Measurements from ENCODE around the gene MYH9. TPM values are rescaled to one million over a fixed set of nuclear protein-coding genes. Genes with fewer than 3 reads are reported as not detected.

Gene MYH9
- total and polyA plus RNA-seq, 7 experiments from 2014 or later: 95.5 to 900 (median 661) TPM

GRCh38 chr22:36373258-36373579 lies 14.5 kb downstream of the MYH9 start:
- no peak for ATAC-seq
- CTCF ChIA-PET: interaction anchor here (1.0 to 1.1 kb wide), 3 partner anchors 8 to 72 kb away, joined by 3 to 10 read pairs (median 7); no protein-coding TSS in a partner anchor

GRCh38 chr22:36371920-36372319 lies 15.8 kb downstream of the MYH9 start:
- CTCF ChIA-PET: interaction anchor here (0.6 to 2.3 kb wide), 6 partner anchors 13 to 71 kb away, joined by 3 to 7 read pairs (median 4); partner anchors contain the start of gene MYH9
- Histone ChIP-seq H3K27me3 (ENCODE audit: control insufficient read depth in 2 of 2, insufficient read depth in 2 of 2, low read length in 2 of 2) (no peaks in the 10 kb centered on the region), H3K27ac (ENCODE audit: low read depth, low read length) (peak overlapping the region; percentile 93), H3K4me1 (ENCODE audit: control insufficient read depth in 2 of 2, insufficient read depth in 2 of 2, low read length in 2 of 2) (peaks cover 96 to 99% of the 10 kb centered on the region in 2 donors), H3K9me3 (ENCODE audit: control insufficient read depth in 2 of 3, low read length in 3 of 3) (no peaks in the 10 kb centered on the region), H3K4me3 (ENCODE audit: low read length) (no peak overlapping the region), H3K36me3 (ENCODE audit: control insufficient read depth in 2 of 3, insufficient read depth in 3 of 3, low read length in 3 of 3) (peaks cover 0 to 15% (median 8%) of the 10 kb centered on the region in 3 experiments)
- intact Hi-C loops (cut with micrococcal nuclease): no loop called here
- POLR2A ChIA-PET: interaction anchor here (1.0 to 47.8 kb wide), 5 partner anchors 0 to 82 kb away, joined by 3 to 1512 read pairs (median 8); partner anchors contain the start of gene MYH9
- DNase-seq: no peak
- Mint-ChIP-seq H3K27ac (peak overlapping the region; percentile 93 to 98 (median 97)), H3K27me3 (no peaks in the 10 kb centered on the region), H3K4me3 (peak overlapping the region; percentile 81 to 93 (median 87)), H3K4me1 (peaks cover 77 to 97% (median 91%) of the 10 kb centered on the region in 7 donors), H3K36me3 (peaks cover 0 to 41% (median 17%) of the 10 kb centered on the region in 5 donors), H3K9me3 (no peaks in the 10 kb centered on the region)
- ATAC-seq: no peak

More at GRCh38 chr22:36373258-36373579, 14.5 kb downstream of the MYH9 start:
- Histone ChIP-seq H3K4me3 (ENCODE audit: low read length) (peak overlapping the region; percentile 21), H3K4me1 (ENCODE audit: control insufficient read depth in 2 of 2, insufficient read depth in 2 of 2, low read length in 2 of 2) (peaks cover 93 to 97% of the 10 kb centered on the region in 2 donors), H3K27ac (ENCODE audit: low read depth, low read length) (peak overlapping the region; percentile 93), H3K36me3 (ENCODE audit: control insufficient read depth in 2 of 3, insufficient read depth in 3 of 3, low read length in 3 of 3) (peaks cover 0 to 9% (median 5%) of the 10 kb centered on the region in 3 experiments), H3K9me3 (ENCODE audit: control insufficient read depth in 2 of 3, low read length in 3 of 3) (no peaks in the 10 kb centered on the region), H3K27me3 (ENCODE audit: control insufficient read depth in 2 of 2, insufficient read depth in 2 of 2, low read length in 2 of 2) (no peaks in the 10 kb centered on the region)
- H3K27me3 Mint-ChIP-seq: no peaks in the 10 kb centered on the region
- peaks cover 0 to 52% (median 27%) of the 10 kb centered on the region in 5 donors for H3K36me3 Mint-ChIP-seq
- H3K4me1 Mint-ChIP-seq: peaks cover 80 to 97% (median 91%) of the 10 kb centered on the region in 7 donors
- no peak for DNase-seq
- H3K4me3 Mint-ChIP-seq: peak overlapping the region; percentile 69 to 91 (median 82)
- POLR2A ChIA-PET: interaction anchor here (0.8 to 47.8 kb wide), 3 partner anchors 2 to 49 kb away, joined by 4 to 1512 read pairs (median 1512); partner anchors contain the start of gene MYH9
- intact Hi-C loops (cut with micrococcal nuclease): no loop called here
- H3K27ac Mint-ChIP-seq: peak overlapping the region; percentile 93 to 98 (median 97)
- H3K9me3 Mint-ChIP-seq: no peaks in the 10 kb centered on the region

GRCh38 chr22:36369922-36370791 lies 17.6 kb downstream of the MYH9 start:
- Histone ChIP-seq H3K9me3 (ENCODE audit: control insufficient read depth in 2 of 3, low read length in 3 of 3) (no peaks in the 10 kb centered on the region), H3K27ac (ENCODE audit: low read depth, low read length) (peak overlapping the region; percentile 93), H3K36me3 (ENCODE audit: control insufficient read depth in 2 of 3, insufficient read depth in 3 of 3, low read length in 3 of 3) (peaks cover 0 to 17% (median 11%) of the 10 kb centered on the region in 3 experiments), H3K4me1 (ENCODE audit: control insufficient read depth in 2 of 2, insufficient read depth in 2 of 2, low read length in 2 of 2) (peaks cover 97 to 99% of the 10 kb centered on the region in 2 donors), H3K27me3 (ENCODE audit: control insufficient read depth in 2 of 2, insufficient read depth in 2 of 2, low read length in 2 of 2) (no peaks in the 10 kb centered on the region), H3K4me3 (ENCODE audit: low read length) (peak overlapping the region; percentile 43)
- H3K9me3 Mint-ChIP-seq: no peaks in the 10 kb centered on the region
- POLR2A ChIA-PET: interaction anchor here (2.0 to 47.8 kb wide), 3 partner anchors 1 to 42 kb away, joined by 10 to 1512 read pairs (median 1512); partner anchors contain the start of gene MYH9
- CTCF ChIA-PET: interaction anchor here (0.8 to 2.3 kb wide), 6 partner anchors 9 to 100 kb away, joined by 3 to 7 read pairs (median 4); no protein-coding TSS in a partner anchor
- peak overlapping the region; percentile 93 to 99 (median 97) for H3K27ac Mint-ChIP-seq
- DNase-seq (peak in 1 of 9 donors; percentile 48), ATAC-seq (peak; percentile 36)
- intact Hi-C loops (cut with micrococcal nuclease): loop anchor here (1.0 to 5.0 kb wide), 2 partner anchors 9 to 82 kb away; no protein-coding TSS in a partner anchor
- peaks cover 81 to 100% (median 93%) of the 10 kb centered on the region in 7 donors for H3K4me1 Mint-ChIP-seq
- peaks cover 0 to 38% (median 20%) of the 10 kb centered on the region in 5 donors for H3K36me3 Mint-ChIP-seq
- H3K27me3 Mint-ChIP-seq: no peaks in the 10 kb centered on the region
- H3K4me3 Mint-ChIP-seq: peak overlapping the region; percentile 81 to 93 (median 87)

GRCh38 chr22:36369004-36369921 lies 18.5 kb downstream of the MYH9 start:
- Mint-ChIP-seq H3K4me1 (peaks cover 82 to 100% (median 94%) of the 10 kb centered on the region in 7 donors), H3K27me3 (no peaks in the 10 kb centered on the region), H3K36me3 (peaks cover 0 to 36% (median 20%) of the 10 kb centered on the region in 5 donors), H3K27ac (peak overlapping the region; percentile 83 to 99 (median 97)), H3K9me3 (no peaks in the 10 kb centered on the region), H3K4me3 (peak overlapping the region; percentile 71 to 93 (median 87))
- ChIA-PET POLR2A (interaction anchor here (2.0 to 47.8 kb wide), 3 partner anchors 2 to 41 kb away, joined by 10 to 1512 read pairs (median 1512); partner anchors contain the start of gene MYH9), CTCF (interaction anchor here (1.0 to 1.5 kb wide), 2 partner anchors 10 to 30 kb away, joined by 3 to 6 read pairs; no protein-coding TSS in a partner anchor)
- no peaks in the 10 kb centered on the region for H3K27me3 ChIP-seq (ENCODE audit: control insufficient read depth in 2 of 2, insufficient read depth in 2 of 2, low read length in 2 of 2)
- H3K36me3 ChIP-seq (ENCODE audit: control insufficient read depth in 2 of 3, insufficient read depth in 3 of 3, low read length in 3 of 3): peaks cover 0 to 12% (median 9%) of the 10 kb centered on the region in 3 experiments
- DNase-seq (peak in 2 of 9 donors; percentile 7 to 52), ATAC-seq (no peak)
- H3K9me3 ChIP-seq (ENCODE audit: control insufficient read depth in 2 of 3, low read length in 3 of 3): no peaks in the 10 kb centered on the region
- intact Hi-C loops (cut with micrococcal nuclease): loop anchor here (1.0 to 5.0 kb wide), 2 partner anchors 10 to 83 kb away; no protein-coding TSS in a partner anchor
- peaks cover 98 to 99% of the 10 kb centered on the region in 2 donors for H3K4me1 ChIP-seq (ENCODE audit: control insufficient read depth in 2 of 2, insufficient read depth in 2 of 2, low read length in 2 of 2)
- H3K27ac ChIP-seq (ENCODE audit: low read depth, low read length): peak overlapping the region; percentile 93
- H3K4me3 ChIP-seq (ENCODE audit: low read length): peak overlapping the region; percentile 43

GRCh38 chr22:36368359-36368983 lies 19.3 kb downstream of the MYH9 start:
- Mint-ChIP-seq H3K4me3 (peak overlapping the region; percentile 71 to 93 (median 87)), H3K27me3 (no peaks in the 10 kb centered on the region), H3K9me3 (no peaks in the 10 kb centered on the region), H3K27ac (peak overlapping the region; percentile 88 to 99 (median 97)), H3K4me1 (peaks cover 85 to 100% (median 97%) of the 10 kb centered on the region in 7 donors), H3K36me3 (peaks cover 0 to 33% (median 17%) of the 10 kb centered on the region in 5 donors)
- ChIA-PET CTCF (no interaction called here), POLR2A (interaction anchor here (35.9 to 47.8 kb wide), 2 partner anchors 3 to 14 kb away, joined by 1512 read pairs; partner anchors contain the start of gene MYH9)
- no peaks in the 10 kb centered on the region for H3K27me3 ChIP-seq (ENCODE audit: control insufficient read depth in 2 of 2, insufficient read depth in 2 of 2, low read length in 2 of 2)
- intact Hi-C loops (cut with micrococcal nuclease): loop anchor here in 1 of 2 donors (1.0 to 5.0 kb wide), 3 partner anchors 17 to 102 kb away; no protein-coding TSS in a partner anchor
- H3K9me3 ChIP-seq (ENCODE audit: control insufficient read depth in 2 of 3, low read length in 3 of 3): no peaks in the 10 kb centered on the region
- peaks cover 99% of the 10 kb centered on the region in 2 donors for H3K4me1 ChIP-seq (ENCODE audit: control insufficient read depth in 2 of 2, insufficient read depth in 2 of 2, low read length in 2 of 2)
- peak overlapping the region; percentile 43 for H3K4me3 ChIP-seq (ENCODE audit: low read length)
- peak in 1 of 9 donors; percentile 17 for DNase-seq
- no peak for ATAC-seq
- H3K36me3 ChIP-seq (ENCODE audit: control insufficient read depth in 2 of 3, insufficient read depth in 3 of 3, low read length in 3 of 3): peaks cover 0 to 12% (median 9%) of the 10 kb centered on the region in 3 experiments
- peak overlapping the region; percentile 93 for H3K27ac ChIP-seq (ENCODE audit: low read depth, low read length)
